Left colon (tissue), 2 donors: ENCODE results near the gene TNIK. TPM values are rescaled to one million over a fixed set of nuclear protein-coding genes. Genes with fewer than 3 reads are reported as not detected.

Source experiments
- ATAC-seq: fragments of 200-7000 bp; cut with Tn5 transposase; one replicate; pipeline ENCODE4 v1.9.1; 2020; ENCODE audit warnings: mild to moderate bottlenecking, moderate library complexity
- DNase-seq, 2 donors: peaks; one replicate each; pipeline ENCODE4 v3.0.0-alpha.2; 2020
- intact Hi-C, 2 donors: fragments of 100-400 bp; cut with DNase I in 1 of 2; cut with micrococcal nuclease in 1 of 2; formaldehyde crosslinking; loops; one replicate each; pipeline versions ENCODE4 v1.11.2 to v1.14.0; 2022; cut with DNase I, micrococcal nuclease
- total RNA-seq, 2 donors: library from RNA; stranded (reverse); fragmentation: NEBNext Ultra II Directional; extraction: Animal tissue kit (Norgen Biotek cat#: 25700); gene quantifications; one replicate each; pipeline ENCODE4 v1.2.1, GENCODE V29; 2021
- donor health status: DM: no; HTN: no; CAD: no.
- donor health status: DM: yes; HTN: yes; CAD: no.

The TNIK gene
- total RNA-seq, 2 donors from 2014 or later = 30.5 to 32.1 TPM

DNA sequence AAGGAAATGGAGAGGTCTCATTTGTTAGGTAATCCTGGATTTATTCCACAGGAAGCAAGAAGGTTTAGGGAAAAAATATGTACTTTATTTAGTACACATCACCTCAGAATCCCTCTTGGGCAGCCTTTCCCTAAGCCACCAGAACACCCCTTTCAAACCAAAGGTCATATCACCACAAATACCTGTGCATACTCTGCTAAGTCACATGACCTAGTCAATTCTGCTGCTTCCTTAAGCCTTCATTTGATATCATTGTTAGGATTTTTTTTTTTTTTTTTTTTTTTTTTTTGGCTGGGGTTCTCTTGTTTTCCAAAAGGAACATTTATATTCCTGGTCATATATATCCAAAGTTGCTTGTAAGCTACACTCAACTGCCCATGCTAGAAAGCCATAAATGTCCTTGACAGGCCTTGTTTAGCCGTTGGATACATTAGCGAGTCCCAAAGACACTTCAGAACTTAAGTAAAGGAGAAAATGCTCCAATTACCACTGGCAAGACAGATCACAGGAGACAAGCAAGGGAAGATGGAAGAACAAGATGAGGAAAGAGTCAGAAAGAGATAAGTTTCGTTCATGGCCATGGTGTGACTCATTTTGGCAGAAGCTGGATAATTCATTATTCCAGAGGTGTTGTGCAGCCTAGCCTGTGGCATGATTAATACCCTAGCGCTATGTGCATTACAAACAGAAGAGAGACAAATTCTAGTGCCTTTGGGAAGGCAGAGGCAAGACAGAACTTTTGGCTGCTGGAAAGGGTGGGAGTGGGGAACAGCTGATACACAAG, 278.1 kb downstream of the TNIK start:
- intact Hi-C loops = no loop called here
- ATAC-seq (no peak), DNase-seq (no peak)

DNA sequence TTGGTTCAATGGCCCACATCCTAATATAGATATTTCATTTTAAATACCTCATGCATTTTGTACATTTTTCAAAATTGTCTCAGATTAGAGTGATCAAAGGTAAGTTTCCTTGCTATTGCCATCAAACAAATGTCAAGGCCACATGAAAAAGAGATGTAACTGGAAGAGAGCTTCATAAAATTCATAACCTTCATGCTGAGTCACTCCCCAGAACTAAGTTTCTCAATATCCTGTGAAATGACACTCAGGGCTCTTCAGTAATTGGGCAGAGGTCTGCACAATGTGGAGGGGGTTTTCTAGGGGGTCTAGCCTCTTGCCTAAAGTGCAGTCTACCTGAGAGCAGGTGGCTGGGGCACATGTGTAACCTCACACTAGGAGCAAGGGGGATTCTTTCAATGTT, 281.5 kb downstream of the TNIK start:
- DNase-seq = no peak
- intact Hi-C loops = no loop called here
- ATAC-seq = no peak

DNA sequence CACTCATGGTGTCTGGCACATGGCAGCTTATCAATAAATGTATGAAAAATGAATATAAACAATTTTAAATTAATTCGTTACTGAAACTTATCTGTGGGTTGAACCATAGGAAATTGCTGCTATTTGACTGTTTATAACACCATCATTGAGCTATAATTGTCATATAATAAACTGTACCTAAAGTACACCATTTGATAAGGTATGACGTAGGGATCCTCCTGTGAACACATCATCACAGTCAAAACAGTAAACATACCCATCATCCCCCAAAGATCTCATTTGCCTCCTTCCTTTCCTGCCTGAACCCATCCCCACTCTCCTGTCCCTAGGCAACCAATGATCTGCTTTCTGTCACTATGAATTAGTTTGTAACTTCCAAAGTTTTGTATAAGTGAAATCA, 282.7 kb downstream of the TNIK start:
- DNase-seq (no peak), ATAC-seq (peak; percentile 88)
- intact Hi-C loops = no loop called here

- ATAC-seq = peak; percentile 47
- intact Hi-C loops = no loop called here
- no peak for DNase-seq
Observed at GRCh38 chr3:171177056-171177455, 283.1 kb downstream of the TNIK start.

GRCh38 chr3:171176244-171176933, 283.8 kb downstream of the TNIK start:
- ATAC-seq = peak; percentile 63
- intact Hi-C loops = no loop called here
- no peak for DNase-seq

- ATAC-seq = no peak
- no peak for DNase-seq
- intact Hi-C loops = no loop called here
Observed at GRCh38 chr3:171175741-171176234, 284.4 kb downstream of the TNIK start.

- no peak for ATAC-seq
- DNase-seq = no peak
- intact Hi-C loops = no loop called here
Observed at GRCh38 chr3:171173736-171174135, 286.5 kb downstream of the TNIK start.

DNA sequence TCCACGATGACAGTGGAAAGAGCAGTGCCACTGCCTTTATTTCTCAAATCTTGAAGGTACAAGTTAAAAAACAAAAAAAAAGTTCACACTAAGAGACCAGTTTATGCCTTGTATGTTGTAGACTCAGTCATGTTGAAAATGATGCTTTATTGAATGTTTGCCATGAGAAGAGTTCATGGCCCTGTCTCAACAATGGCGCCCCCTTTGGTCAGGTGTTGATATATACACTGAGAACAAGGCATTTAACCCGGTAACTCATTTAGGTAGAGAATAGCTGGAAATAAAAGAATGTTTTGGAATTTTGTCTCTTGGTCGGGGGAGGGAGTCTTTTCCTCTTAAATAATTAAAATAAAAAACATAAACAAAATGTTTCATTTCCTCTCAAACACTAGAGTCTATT, 288.1 kb downstream of the TNIK start:
- intact Hi-C loops = no loop called here
- DNase-seq (no peak), ATAC-seq (no peak)

- DNase-seq = no peak
- intact Hi-C loops = loop anchor here in 1 of 2 donors (10.0 kb wide), 1 partner anchor 395 kb away; no protein-coding TSS in a partner anchor
- peak; percentile 66 for ATAC-seq
Observed at GRCh38 chr3:171169866-171170265, 290.3 kb downstream of the TNIK start.

DNA sequence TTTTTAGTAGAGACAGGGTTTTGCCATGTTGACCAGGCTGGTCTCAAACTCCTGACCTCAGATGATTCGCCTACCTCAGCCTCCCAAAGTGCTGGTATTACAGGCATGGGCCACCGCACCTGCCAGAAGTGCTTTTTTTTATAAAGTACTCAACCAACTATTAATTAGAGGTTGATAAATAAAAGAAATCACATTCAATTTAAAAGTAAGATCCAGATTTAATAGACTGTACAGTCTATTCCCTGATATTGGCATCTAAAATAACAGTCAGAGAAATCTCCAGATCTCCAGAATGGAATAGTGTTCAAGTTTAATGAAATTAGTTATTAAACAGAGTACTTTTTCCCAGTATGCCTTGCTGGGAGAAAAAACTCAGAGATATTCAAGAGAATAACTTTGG, 290.8 kb downstream of the TNIK start:
- intact Hi-C loops = loop anchor here in 1 of 2 donors (10.0 kb wide), 1 partner anchor 395 kb away; no protein-coding TSS in a partner anchor
- ATAC-seq (no peak), DNase-seq (no peak)

DNA sequence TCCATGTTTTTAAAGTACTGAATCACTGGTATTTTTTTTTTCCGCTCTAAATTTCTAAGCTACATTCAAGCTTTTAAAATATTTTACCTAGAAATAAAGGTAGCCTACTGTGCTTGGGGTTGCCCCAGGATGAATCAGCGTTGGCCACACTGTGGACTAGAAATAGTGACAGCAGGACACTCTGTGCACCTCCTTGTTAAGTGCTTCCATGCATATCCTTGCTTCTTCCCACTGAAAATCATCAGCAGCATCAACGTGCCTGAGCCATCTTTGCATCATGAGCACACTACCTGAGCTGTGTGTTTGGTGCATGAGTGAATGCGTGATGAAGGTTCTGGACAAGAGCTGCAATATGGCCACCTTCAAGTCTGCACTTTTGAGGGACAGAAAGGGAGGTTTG, 291.7 kb downstream of the TNIK start:
- no peak for DNase-seq
- intact Hi-C loops = loop anchor here in 1 of 2 donors (10.0 kb wide), 1 partner anchor 396 kb away; no protein-coding TSS in a partner anchor
- ATAC-seq = no peak

DNA sequence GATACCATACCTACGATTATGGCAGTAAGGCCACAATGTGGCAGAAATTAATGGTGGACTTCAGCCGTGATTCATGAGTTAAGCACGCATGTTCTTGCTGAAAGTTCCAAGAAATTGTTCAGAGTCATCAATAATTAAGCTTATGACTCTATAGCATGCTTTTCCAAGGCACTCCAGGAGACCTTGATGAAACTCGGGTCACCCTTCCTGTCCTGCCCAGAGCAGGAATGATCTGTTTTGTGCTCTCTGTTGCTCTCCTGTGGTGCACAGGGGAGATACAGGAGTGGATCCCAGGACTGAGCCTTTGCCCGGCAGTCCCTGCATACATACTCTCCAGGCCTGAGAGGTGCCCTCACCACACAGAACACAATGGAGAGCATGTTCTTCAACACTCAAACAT, 292.1 kb downstream of the TNIK start:
- intact Hi-C loops = loop anchor here in 1 of 2 donors (10.0 kb wide), 1 partner anchor 397 kb away; no protein-coding TSS in a partner anchor
- ATAC-seq = peak; percentile 85
- DNase-seq = no peak

DNA sequence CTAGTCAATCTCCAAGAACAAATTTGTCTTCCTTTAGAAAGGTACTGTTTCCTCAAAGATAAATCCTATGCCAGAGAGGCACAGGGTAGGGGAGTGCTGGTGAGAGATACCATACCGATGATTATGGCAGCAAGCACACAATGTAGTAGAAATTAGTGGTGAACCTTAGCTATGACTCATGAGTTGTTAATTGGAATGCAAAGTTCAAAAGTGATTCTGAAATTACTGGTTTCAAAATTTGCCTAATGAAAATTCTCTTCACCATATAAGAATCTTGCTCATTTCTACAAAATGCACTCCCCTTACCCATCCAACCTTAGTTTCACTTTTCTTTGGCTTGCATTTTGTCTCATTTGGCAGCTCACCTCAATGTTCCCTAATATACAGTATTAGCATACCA, 294.2 kb downstream of the TNIK start:
- intact Hi-C loops = loop anchor here in 1 of 2 donors (10.0 kb wide), 1 partner anchor 399 kb away; no protein-coding TSS in a partner anchor
- DNase-seq = no peak
- no peak for ATAC-seq

- ATAC-seq (no peak), DNase-seq (no peak)
- intact Hi-C loops = loop anchor here in 1 of 2 donors (10.0 kb wide), 1 partner anchor 399 kb away; no protein-coding TSS in a partner anchor
Observed at GRCh38 chr3:171165499-171165921, 294.7 kb downstream of the TNIK start.

GRCh38 chr3:171164067-171164465, 296.1 kb downstream of the TNIK start:
- DNase-seq (no peak), ATAC-seq (no peak)
- intact Hi-C loops = loop anchor here in 1 of 2 donors (10.0 kb wide), 1 partner anchor 401 kb away; no protein-coding TSS in a partner anchor

DNA sequence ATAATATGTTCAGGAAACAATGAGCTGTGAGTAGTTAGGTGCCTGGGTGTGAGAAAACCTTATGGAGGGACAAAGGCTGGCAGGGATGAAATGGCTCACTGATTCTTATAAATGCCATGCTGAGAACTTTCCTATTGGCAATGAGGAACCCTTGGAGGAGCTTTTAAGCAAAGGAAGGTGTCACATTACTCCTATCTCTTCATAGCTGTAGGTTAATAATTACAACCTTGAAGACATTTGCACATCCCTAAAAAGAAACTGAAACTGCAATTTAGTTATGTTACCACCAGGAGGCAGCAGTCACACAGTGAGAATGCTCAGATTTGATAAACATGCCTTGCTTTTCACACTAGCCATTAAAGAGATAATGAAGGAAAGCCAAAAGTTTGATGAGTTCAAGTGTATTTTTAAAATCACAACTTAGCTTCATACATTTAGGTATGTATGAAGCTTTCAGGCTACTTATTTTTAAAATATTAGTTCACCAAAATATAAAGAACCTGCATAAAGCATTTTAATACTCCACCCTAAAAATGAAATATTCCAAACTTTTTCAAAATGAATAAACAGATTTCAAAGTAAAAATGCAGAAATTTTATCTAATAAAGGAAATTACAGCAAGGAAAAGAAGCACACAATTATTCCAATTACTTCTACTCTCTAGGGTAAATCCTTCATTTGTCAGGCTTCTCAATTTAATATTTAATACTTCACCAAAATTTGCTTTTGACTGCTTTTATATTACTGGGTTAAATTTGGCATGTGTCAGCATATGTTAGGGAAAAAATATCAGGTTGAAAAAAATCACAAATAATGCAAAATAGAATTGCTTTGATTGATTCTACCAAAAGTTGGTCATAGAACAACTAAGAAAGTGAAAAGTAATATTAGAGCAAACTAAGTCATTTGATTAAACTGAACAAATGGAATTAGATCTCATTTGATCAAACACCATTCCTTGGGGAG, 296.8 kb downstream of the TNIK start:
- intact Hi-C loops = loop anchor here in 1 of 2 donors (10.0 kb wide), 1 partner anchor 401 kb away; no protein-coding TSS in a partner anchor
- DNase-seq = no peak
- ATAC-seq = peak; percentile 20

GRCh38 chr3:171160325-171160724, 299.9 kb downstream of the TNIK start:
- intact Hi-C loops = loop anchor here in 1 of 2 donors (10.0 kb wide), 1 partner anchor 404 kb away; no protein-coding TSS in a partner anchor
- no peak for ATAC-seq
- no peak for DNase-seq

DNA sequence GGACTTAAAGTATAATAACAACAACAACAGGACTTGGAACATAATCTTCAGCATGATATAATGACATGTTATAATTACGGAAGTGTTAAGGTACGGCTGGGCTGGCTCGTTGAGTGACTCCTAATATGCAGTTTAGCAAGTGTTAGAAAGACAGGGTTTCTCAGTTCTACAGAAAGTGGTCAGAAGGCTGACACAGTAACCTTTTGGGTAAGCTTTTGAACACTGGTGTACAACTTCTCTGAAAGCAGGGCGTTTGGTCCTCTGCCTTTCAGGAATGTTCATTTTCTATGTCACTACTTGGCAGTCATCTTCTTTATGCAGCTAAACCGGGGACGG, 300.4 kb downstream of the TNIK start:
- DNase-seq = no peak
- intact Hi-C loops = loop anchor here in 1 of 2 donors (10.0 kb wide), 1 partner anchor 405 kb away; no protein-coding TSS in a partner anchor
- no peak for ATAC-seq
